NT2/D1 (cell line): Measurements from ENCODE around the gene DDIT3.

ENCODE experiments used
- SUZ12 ChIP-seq: IDR thresholded peaks from 2 replicates; pipeline ENCODE4 v1.6.1; 2011; ENCODE audit not compliant: insufficient read length, insufficient read depth; ENCODE audit errors: extremely low read depth
- YY1 ChIP-seq: IDR thresholded peaks from 2 replicates; pipeline ENCODE4 v1.6.1; 2011; ENCODE audit not compliant: insufficient read length, insufficient read depth
- ZNF274 ChIP-seq: IDR thresholded peaks from 2 replicates; pipeline ENCODE4 v1.6.1; 2011; ENCODE audit warnings: mild to moderate bottlenecking, low read depth, low read length

DNA sequence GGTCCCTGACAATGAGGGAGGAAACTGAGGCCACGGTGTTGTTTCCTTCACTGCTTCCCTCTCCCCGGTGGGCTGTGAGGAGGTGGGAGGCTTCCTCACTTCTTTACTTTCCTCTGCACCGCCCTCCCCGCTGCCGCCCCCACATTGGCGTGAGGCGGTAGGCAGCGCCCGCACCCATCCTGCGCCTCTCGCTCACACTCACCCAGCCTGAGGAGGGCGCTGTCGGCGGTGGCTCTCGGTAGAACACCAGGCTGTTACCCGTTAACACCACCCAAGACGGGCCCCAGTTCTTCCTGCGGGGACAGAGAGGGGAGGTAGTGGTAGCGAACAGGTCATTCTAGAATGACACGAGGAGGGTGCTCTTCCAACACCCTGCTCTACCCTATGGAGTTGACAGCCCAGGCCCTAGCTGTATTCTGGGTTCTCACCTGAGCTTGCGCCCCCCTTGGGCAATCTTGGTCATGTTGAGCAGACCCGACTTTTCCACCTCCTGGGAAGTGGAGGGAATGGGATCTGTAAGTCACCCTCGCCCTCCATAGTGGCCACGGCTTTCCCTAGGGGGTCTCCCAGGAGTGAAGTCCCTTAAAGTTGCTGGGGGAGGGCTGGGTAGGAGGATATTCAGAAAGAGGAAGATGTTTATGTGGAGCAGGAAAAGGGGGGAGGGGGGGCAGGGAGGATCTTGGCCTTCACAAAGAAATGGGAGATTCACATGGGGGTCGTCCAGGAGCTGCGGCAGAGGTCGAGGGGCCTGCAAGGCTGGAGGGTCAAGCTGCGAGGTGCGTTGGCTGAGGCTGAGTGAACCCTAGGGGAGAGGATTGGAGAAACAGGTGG is 43.9 kb downstream of the DDIT3 start:
- TF ChIP-seq ZNF274 = no peak
- TF ChIP-seq SUZ12 = no peak
- no peak for TF ChIP-seq YY1
